GM21515 (cell line): ENCODE results near the gene EHD3.
"Not testable (repeated sequence)": the region's sequence is repeated elsewhere in the genome, so short reads cannot be mapped to it uniquely, and the experiment has no call there.

ENCODE experiments used
- ATAC-seq: cut with Tn5 transposase; IDR thresholded peaks from one replicate; pipeline ENCODE4 v1.9.1; 2021; ENCODE audit not compliant: unreplicated experiment

Gene EHD3

DNA sequence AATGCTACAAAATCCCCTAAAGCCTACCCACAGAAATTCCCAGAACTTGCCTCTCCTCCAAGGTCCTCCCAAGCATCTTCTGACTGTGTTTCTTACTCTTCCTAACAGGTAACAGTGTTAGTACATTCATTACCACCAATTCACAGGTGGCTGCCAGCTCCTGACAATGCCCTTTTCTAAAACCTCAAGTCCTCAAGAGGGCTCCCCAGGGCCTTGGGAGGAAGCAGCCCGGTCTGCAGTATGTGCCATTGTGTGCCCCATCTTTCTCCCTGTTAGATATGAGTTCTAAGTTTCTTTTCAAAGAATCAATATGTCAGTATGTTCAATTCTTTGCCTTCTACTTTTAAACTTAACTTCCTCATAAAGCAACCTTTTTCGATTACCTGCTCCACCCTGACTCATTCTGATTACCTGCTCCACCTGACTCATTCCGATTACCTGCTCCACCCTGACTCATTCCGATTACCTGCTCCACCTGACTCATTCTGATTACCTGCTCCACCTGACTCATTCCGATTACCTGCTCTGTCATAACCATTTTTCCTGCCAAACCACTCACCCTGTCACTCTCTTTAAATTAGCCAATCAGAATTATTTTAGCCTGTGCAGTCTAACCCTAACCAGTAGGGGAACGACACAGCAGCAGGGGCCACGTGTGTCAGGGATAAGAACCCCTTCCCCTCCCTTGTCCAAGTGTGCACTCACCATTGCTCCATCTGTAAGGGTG lies 49.4 kb downstream of the EHD3 start:
- not testable (repeated sequence) for ATAC-seq

DNA sequence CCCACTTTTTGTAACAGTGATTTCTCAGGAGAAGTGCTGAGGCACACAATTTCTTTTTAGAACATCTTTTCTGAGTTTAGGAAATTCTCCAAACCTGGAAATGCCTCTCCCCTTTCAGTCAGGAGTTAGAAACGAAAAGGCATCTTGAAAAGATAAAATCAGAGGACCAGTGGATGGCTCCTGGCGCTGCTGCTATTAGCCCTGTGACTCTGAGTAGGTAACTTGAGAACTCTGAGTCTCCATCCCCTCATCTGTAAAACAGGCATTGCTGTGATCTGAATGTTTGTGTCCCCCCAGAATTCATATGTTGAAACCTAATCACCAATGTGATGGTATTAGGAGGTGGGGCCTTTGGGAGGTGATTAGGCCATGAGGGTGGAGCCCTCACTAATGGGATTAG lies 50.2 kb downstream of the EHD3 start:
- ATAC-seq, result no peak

DNA sequence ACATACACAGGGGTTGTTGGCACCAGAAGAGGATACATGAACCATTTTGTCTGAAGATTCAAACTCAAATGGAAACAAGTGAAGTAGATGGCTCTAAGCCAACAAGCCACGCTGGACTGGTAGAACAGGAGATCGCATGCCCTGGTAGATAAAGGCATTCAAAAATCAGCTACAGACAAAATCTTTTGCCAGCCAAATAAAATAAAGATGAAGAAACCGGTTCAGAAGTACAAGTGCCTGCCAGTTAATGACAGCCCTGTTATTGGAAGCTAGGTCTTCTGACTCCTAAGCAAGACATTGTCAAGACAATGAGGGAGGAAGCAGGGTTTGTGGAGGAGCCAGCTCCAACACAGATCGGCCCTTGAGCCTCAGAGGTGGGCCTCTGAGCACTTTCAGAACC lies 52.3 kb downstream of the EHD3 start:
- no peak for ATAC-seq

DNA sequence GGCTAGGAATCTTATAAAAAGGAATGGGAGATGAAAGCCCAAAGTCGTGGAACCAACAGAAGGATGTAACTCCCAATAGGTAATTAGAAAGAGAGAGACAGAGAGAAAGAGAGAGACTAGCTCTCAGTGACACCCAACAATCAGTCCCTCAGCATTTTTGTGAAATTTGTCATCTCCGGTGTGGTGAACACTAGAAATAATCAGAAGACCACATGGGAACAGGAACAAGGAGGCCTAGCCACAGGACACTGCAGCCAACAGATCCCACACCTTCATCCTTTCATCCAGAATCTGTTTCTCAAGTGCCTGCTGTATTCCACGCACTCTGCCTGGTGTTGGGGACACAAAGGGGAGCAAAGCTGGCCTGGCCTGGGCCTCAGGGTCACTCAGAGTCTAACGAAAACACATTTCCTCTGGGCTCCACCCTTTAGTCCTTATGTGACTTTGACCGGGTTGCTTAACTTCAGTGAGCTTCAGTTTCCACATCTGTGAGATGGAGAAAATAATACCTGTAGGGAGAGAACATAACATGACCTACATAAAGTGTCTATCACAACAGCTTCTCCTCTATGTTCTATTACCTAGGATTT lies 53.1 kb downstream of the EHD3 start:
- no peak for ATAC-seq

DNA sequence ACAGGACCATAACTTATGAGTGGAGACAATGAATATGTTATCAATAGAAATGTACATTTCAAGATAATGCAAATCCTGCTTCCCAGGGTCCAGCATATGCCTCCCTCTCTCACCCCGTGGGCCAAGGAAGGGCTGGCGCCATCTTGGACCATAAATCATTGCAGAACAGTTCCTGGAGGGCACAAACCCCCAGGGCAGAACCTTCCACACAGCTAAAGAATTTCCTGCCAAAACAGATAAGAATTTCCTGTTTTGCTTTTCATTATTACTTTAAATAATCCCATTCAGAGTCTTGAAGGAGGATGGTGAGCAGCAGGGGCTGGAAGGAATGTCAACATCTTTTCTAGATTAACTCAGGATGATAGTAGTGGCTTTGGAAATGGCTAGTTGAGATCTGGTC lies 53.7 kb downstream of the EHD3 start:
- no peak for ATAC-seq

GRCh38 chr2:31294196-31294595 lies 60.2 kb downstream of the EHD3 start:
- ATAC-seq, result no peak

GRCh38 chr2:31296641-31297287 lies 62.8 kb downstream of the EHD3 start:
- ATAC-seq, result no peak

DNA sequence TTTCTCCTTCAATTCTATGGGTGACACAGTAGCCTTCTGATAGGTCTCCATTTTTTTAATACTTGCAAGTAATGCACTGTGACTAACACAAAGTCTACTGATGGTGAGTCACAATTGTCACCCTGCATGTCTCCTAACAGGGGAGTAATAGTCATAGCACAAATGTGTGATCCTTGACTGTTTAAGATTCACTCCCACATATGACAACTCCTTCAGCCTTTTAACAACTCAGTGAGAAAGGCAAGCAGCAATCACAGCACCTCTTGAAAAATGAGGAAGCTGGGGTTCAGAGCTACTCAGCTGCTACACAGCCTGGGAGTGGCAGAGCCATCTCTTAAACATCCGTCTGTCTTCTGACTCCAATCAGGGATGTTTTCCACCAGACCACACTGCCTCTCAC lies 63.8 kb downstream of the EHD3 start:
- ATAC-seq, result no peak

- ATAC-seq, result no peak
These were observed 65.6 kb downstream of the EHD3 start for GRCh38 chr2:31299547-31299946.

GRCh38 chr2:31300309-31300708 lies 66.4 kb downstream of the EHD3 start:
- no peak for ATAC-seq

- no peak for ATAC-seq
These were observed 69.1 kb downstream of the EHD3 start for GRCh38 chr2:31302940-31303563.

DNA sequence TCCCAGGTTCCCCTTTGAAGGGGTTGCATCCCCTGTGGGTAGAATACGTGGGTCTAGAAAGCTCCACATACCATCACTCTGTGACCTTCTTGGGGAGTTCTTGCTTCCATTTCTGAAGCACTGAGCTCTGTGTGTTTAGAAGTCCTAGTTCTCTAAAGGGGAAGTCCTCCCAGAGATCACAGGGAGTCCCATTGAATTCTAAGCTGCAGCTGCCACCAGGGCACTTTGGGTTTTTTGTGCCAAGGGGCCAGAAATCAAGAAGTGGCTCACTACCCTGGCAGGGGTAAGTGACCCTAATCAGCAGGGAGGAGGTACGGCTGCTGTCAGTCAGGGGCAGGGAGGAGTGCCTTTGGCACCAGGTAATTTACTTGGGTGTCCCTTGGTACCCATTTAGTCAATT lies 70.9 kb downstream of the EHD3 start:
- ATAC-seq, result no peak

DNA sequence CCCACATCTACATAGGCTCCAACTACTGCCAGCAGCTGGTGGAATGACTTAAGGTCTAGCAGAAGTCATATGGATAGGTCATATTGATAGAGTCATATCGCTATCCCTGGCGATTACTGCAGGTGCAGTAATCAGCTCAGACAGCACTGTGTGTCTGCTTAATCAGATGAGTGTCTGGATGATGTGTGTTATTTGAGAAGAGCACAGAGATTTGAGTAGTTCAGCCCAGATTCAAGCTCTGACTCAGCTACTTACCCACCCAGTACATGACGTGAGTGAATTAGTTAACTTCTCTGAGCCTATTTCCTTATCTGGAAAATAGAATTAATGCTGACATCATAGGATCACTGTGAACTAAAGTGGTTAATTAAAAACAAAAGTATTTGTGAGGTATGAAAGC lies 78.9 kb downstream of the EHD3 start:
- ATAC-seq, result no peak

GRCh38 chr2:31314761-31315160 lies 80.8 kb downstream of the EHD3 start:
- ATAC-seq, result no peak

DNA sequence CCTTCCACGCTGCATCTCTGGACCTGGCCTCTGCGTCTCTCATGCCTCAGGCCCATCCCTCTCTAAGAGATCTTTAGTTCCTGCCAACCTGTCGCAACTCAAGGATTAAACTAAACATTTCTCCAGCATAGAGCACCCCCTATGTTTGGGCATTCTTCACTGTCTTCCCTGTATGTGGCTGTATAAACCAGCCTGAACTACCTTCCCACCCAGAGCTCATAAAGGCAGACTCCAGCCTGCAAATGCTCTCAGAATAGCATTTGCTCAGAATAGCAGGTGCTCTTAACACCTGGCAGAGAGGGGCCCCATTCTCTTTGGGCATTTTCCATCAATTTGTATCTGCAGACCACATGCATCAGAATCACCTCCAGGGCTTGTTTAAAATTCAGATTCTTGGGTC lies 83.4 kb downstream of the EHD3 start:
- no peak for ATAC-seq

DNA sequence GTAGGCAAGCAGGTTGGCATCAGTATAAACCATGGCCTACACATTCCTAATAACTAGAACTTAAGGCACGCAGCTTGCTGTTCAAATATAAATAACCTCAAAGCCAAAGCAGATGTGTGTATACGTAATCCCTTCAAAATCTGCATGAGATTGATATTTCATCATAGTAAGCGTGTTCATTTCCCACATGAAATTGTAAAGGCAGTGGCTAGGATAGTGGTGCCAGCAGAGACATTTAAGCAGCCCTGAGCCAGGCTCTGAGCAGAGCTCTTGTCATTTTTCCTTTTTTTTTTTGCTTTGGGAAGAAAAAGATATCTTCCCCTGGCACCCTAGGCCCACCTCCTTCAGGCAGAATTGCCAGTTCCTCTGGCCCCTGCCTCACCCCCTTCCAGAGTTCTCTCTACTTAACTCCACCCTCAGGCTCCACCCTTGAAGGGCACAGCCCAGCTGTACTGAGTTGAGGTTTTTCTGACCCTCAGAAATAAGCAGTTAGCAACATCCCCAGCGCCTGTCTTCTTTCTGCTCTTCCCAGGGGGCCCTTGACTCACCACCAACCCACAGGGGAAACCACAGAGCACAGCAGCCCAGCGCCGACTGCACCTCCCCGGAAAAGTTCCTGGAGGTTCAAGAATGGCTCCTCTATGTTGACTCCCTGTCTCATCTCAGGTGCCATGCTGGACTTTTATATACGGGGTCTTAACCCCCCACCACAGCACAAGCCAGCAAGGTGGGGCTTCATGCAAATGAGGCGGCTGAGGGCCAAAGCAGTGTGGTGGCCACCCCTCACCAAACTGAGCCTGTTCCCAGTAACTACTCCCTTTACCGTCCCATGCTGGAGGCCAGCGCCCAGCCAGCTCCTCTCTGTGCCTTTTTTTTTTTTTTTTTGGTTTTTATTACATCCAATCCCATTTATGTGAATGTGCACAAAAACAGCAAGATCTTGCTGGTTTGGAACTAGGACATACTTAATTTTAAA lies 84.7 kb downstream of the EHD3 start:
- peak; percentile 62 for ATAC-seq
